K562 (cell line): ENCODE results near the gene PRPF6. TPM values are rescaled to one million over a fixed set of nuclear protein-coding genes. Genes with fewer than 3 reads are reported as not detected.
A peak's percentile ranks its signal among the peaks of the same experiment; 100 is the strongest.

ENCODE experiments used
- ASH1L ChIP-seq: fragments of 450-650 bp; IDR thresholded peaks from 2 replicates; pipeline ENCODE4 v1.6.1; 2018; ENCODE audit warnings: borderline replicate concordance, mild to moderate bottlenecking, low read depth; ENCODE audit not compliant: partially characterized antibody
- BRD9 ChIP-seq: fragments of 450-650 bp; IDR thresholded peaks from 2 replicates; pipeline ENCODE4 v1.6.1; 2018; ENCODE audit warnings: low read depth; ENCODE audit not compliant: partially characterized antibody
- CEBPG ChIP-seq, 3 experiments: fragments of 200-800 bp in 1 of 3; sonication (Bioruptor generic) in 1 of 3; sonication (generic) in 1 of 3; formaldehyde crosslinking in 1 of 3; IDR thresholded peaks in 2 of 3; conservative IDR thresholded peaks in 1 of 3; 2 replicates each; pipeline versions ENCODE4 v1.6.1 to v1.8.0; 2016 to 2022; ENCODE audit warnings: missing compliant biosample characterization in 2 of 3, missing genetic modification characterization in 2 of 3, mild to moderate bottlenecking in 1 of 3, missing genetic modification reagents in 1 of 3
- CREB5 ChIP-seq: fragments of 250-450 bp; sonication (Bioruptor Pico); IDR thresholded peaks from 2 replicates; pipeline ENCODE4 v1.5.0; 2020; ENCODE audit warnings: mild to moderate bottlenecking
- E2F3 ChIP-seq: fragments of 250-450 bp; sonication (Bioruptor Pico); IDR thresholded peaks from 2 replicates; pipeline ENCODE4 v1.4.0; 2020; ENCODE audit warnings: mild to moderate bottlenecking
- HDAC6 ChIP-seq: IDR thresholded peaks from 2 replicates; pipeline ENCODE4 v1.6.1; 2012; ENCODE audit warnings: low read depth, mild to moderate bottlenecking, control low read depth, inconsistent platforms, low read length, moderate library complexity
- HMG20B ChIP-seq: fragments of 250-450 bp; sonication (Bioruptor Pico); IDR thresholded peaks from 2 replicates; pipeline ENCODE4 v1.5.0; 2021; ENCODE audit warnings: mild to moderate bottlenecking
- HNRNPK ChIP-seq: fragments of 200-400 bp; formaldehyde crosslinking; IDR thresholded peaks from one replicate; pipeline ENCODE4 v1.6.1; 2018; ENCODE audit warnings: mild to moderate bottlenecking, low read depth, low read length; ENCODE audit not compliant: poor library complexity, severe bottlenecking
- KAT2B ChIP-seq: IDR thresholded peaks from one replicate; pipeline ENCODE4 v1.6.1; 2012; ENCODE audit warnings: low read depth, mild to moderate bottlenecking, control low read depth, inconsistent platforms, low read length, moderate library complexity
- KLF1 ChIP-seq: fragments of 450-650 bp; IDR thresholded peaks from 2 replicates; pipeline ENCODE4 v1.6.1; 2016; ENCODE audit warnings: missing genetic modification characterization, missing compliant biosample characterization
- L3MBTL2 ChIP-seq: fragments of 450-650 bp; IDR thresholded peaks from 2 replicates; pipeline ENCODE4 v1.6.1; 2016; ENCODE audit warnings: mild to moderate bottlenecking, moderate library complexity
- MITF ChIP-seq: IDR thresholded peaks from 2 replicates; pipeline ENCODE4 v1.6.1; 2014; ENCODE audit warnings: antibody characterized with exemption
- NCOR1 ChIP-seq: fragments of 450-650 bp; IDR thresholded peaks from 2 replicates; pipeline ENCODE4 v1.6.1; 2016; ENCODE audit warnings: mild to moderate bottlenecking, moderate library complexity
- NFYB ChIP-seq: IDR thresholded peaks from 2 replicates; pipeline ENCODE4 v1.6.1; 2011; ENCODE audit warnings: mild to moderate bottlenecking, moderate library complexity; ENCODE audit not compliant: insufficient read length; ENCODE audit errors: extremely low read depth
- POLR2A ChIP-seq: fragments of 450-650 bp; conservative IDR thresholded peaks from 2 replicates; pipeline ENCODE4 v1.6.1; 2016
- RBM15 ChIP-seq: fragments of 200-400 bp; formaldehyde crosslinking; IDR thresholded peaks from 2 replicates; pipeline ENCODE4 v1.6.1; 2018; ENCODE audit warnings: mild to moderate bottlenecking, low read length, moderate library complexity; ENCODE audit not compliant: insufficient read depth
- RNF2 ChIP-seq: sonication (generic); IDR thresholded peaks from 2 replicates; pipeline ENCODE4 v1.6.1; 2016
- SNIP1 ChIP-seq: fragments of 450-650 bp; IDR thresholded peaks from 2 replicates; pipeline ENCODE4 v1.7.1; 2017; ENCODE audit warnings: low read depth, mild to moderate bottlenecking
- STAT6 ChIP-seq: sonication (generic); formaldehyde crosslinking; IDR thresholded peaks from 2 replicates; pipeline ENCODE4 v1.8.1; 2023; ENCODE audit warnings: mild to moderate bottlenecking, missing genetic modification reagents
- TSC22D4 ChIP-seq: fragments of 450-650 bp; IDR thresholded peaks from 2 replicates; pipeline ENCODE4 v1.6.1; 2016; ENCODE audit warnings: missing genetic modification characterization, missing biosample characterization, control low read depth
- U2AF1 ChIP-seq: fragments of 200-400 bp; formaldehyde crosslinking; optimal IDR thresholded peaks from 2 replicates; pipeline ENCODE3; 2017; ENCODE audit warnings: mild to moderate bottlenecking, low read depth, low read length, moderate library complexity
- ZEB2 ChIP-seq: fragments of 450-650 bp; IDR thresholded peaks from 2 replicates; pipeline ENCODE4 v1.6.1; 2016
- ZNF253 ChIP-seq: fragments of 250-450 bp; sonication (Bioruptor Pico); conservative IDR thresholded peaks from 2 replicates; pipeline ENCODE4 v1.6.1; 2021; ENCODE audit warnings: mild to moderate bottlenecking
- ZNF76 ChIP-seq: fragments of 250-450 bp; sonication (Bioruptor Pico); IDR thresholded peaks from 2 replicates; pipeline ENCODE4 v1.4.0; 2020; ENCODE audit warnings: mild to moderate bottlenecking, moderate library complexity, borderline replicate concordance
- ZNF766 ChIP-seq: fragments of 200-800 bp; sonication (Bioruptor generic); conservative IDR thresholded peaks from 2 replicates; pipeline ENCODE4 v1.6.1; 2016; ENCODE audit warnings: missing genetic modification characterization, missing compliant biosample characterization
- polyA plus RNA-seq, 8 experiments: library from polyadenylated mRNA; depleted of rRNA in 4 of 8; stranded (reverse) in 5 of 8; unstranded in 3 of 8; fragments of >200 nt; fragmentation: Nextera tagmentation in 2 of 8; fragmentation: Illumina TruSeq in 1 of 8; extraction: Ambion mirVana in 2 of 8; extraction: Trizol in 1 of 8; gene quantifications; 2 replicates each; pipeline versions ENCODE4 v1.2.1 to v1.2.3, GENCODE V29; 2011 to 2014; ENCODE audit warnings: inconsistent platforms in 1 of 8, missing spikeins in 1 of 8
- total RNA-seq, 7 experiments: library from RNA; depleted of rRNA in 6 of 7; stranded (reverse); fragments of >200 nt in 6 of 7; fragmentation: Illumina TruSeq in 2 of 7; extraction: Trizol in 2 of 7; gene quantifications; 2 replicates each; pipeline versions ENCODE4 v1.2.1 to v1.2.3, GENCODE V29; 2011 to 2021; ENCODE audit warnings: low replicate concordance in 1 of 7

The PRPF6 gene
- total and polyA plus RNA-seq, 9 of the 15 experiments (the other 6 are each of a cell fraction or from before 2014, with no cell fraction given), result 4.2 to 83.2 (median 59.9) TPM

DNA sequence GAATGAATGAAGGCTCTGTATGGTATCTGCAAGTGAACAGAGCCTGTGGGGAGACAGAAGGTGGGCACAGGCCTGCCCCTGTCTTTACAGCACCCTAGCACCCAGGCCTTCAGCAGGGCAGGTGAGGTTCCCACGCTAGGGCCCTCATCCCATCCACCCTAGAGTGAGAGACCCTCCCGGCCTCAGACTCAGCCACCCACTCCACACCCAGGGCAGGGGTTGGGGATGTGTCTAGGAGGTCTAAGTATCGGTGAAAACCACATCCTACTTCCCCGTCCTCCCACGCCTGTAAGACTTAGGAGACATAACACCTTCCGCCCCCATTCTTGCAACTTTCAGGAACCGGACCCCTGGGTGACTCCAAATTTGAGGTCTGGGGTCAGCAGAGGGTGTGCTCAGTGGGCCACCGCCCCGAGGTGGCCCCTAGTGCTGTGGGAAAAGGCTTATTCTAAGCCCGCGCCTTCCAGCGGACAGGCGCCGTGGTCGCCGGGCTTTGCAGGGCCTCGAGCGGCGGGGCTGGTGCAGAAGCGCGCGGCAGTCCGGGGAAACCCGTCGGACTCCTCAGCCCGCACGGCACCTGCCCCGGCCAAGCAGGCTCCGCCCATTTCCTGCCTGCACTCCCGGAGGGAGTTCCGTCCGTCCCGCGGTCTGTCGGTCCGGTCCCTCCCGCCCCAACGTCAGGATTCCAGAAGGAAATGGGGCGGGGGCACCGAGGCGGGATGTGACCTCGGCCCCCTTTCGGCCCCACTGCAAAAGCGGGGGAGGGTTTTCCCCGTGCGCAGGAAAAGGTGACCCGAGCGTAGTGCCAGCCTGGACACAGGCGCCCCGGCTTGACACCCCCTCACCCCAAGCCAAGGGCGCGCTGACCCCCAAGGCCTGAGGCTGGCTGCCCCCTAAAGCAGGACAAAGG lies 2.4 kb upstream of the PRPF6 start (continued):
- TF ChIP-seq HDAC6, result no peak
- TF ChIP-seq SNIP1, result no peak
- TF ChIP-seq ASH1L, result no peak
- no peak for TF ChIP-seq KAT2B
- no peak for TF ChIP-seq CREB5
- no peak for TF ChIP-seq STAT6 (CRISPR knock-in tag)
- TF ChIP-seq CEBPG (CRISPR knock-in tag; IDR thresholded peaks at IDR 0.05), result no peak
- TF ChIP-seq CEBPG (tag; conservative IDR thresholded peaks at IDR 0.05 in 1 of 2, IDR thresholded peaks at IDR 0.05 in 1 of 2), result no peak
- no peak for TF ChIP-seq E2F3 (CRISPR knock-in tag)
- no peak for TF ChIP-seq ZNF253 (CRISPR knock-in tag)
- no peak for TF ChIP-seq KLF1 (tag)
- no peak for TF ChIP-seq ZEB2
- TF ChIP-seq ZNF766 (CRISPR knock-in tag), result no peak
- no peak for TF ChIP-seq HMG20B (CRISPR knock-in tag)
- no peak for TF ChIP-seq TSC22D4 (tag)
- TF ChIP-seq RBM15, result no peak
- no peak for TF ChIP-seq NFYB
- TF ChIP-seq POLR2A, result peak; percentile 63
- no peak for TF ChIP-seq MITF
- TF ChIP-seq ZNF76, result no peak
- TF ChIP-seq NCOR1, result no peak
- no peak for TF ChIP-seq HNRNPK
- TF ChIP-seq RNF2, result no peak
- TF ChIP-seq U2AF1, result no peak
- peak; percentile 93 for TF ChIP-seq L3MBTL2
- no peak for TF ChIP-seq BRD9
